Stromal cell of bone marrow (primary cell): Measurements from ENCODE around the gene MBD5.

Experiments used
- DNase-seq: peaks from one replicate; pipeline ENCODE4 v3.0.0-alpha.2; 2012; ENCODE audit warnings: low read depth

The MBD5 gene

DNA sequence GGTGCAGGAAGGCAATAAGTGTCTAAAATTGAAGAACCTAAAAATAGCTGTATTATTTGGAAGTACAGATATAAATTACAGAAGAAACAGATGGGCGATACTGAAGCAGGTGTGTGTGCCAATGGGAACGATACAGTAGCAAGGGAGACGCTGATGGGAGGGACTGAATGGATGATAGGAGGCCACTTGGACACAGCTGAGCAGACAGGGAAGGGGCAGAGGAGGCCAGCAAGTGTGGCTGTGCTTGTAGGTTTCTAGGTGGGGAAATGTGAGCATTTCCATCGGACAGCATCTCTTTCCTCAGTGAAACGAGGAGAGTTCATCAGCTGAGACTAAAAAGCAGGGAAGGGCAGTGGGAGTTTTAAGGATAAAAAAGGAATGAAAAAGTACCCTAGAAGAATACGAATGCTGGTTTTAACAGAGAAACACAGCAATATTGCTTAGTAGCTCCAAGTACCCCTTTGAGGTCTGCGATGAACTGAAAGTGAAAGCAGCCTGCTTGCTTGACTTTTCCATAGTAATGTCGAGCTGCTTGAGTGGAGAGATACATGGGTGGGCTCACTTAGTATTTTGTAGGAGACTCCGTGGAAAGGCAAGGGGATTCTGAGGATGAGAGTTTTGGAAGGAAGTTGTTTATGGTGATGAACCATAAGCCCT lies 531.9 kb downstream of the MBD5 start:
- no peak for DNase-seq

DNA sequence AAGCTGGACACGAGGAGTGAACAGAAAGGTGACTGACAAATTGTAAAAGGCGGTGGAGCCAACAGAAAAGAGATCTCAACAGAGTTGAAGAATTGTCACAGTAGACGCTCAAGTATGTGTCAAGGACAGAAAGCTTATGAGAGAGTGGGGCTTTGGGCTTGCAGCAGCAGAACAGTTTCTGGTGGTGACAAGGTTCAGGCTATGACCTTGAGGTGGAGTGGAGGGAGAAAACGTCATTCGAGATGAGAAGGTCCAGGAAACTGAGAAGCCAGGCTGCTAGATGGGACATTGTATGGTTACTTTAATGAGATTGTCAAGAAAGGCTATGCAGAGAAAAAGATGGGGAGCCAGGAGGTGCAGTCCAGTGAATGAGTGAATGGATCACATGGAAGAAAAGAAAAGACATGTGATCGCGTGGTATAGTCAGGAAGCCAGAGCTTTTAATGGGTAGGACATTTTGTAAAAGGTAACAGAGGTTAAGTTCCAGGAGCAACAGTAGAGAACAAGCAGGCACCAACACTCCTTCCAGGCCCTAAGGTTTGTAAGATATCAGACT lies 532.5 kb downstream of the MBD5 start:
- DNase-seq = no peak

DNA sequence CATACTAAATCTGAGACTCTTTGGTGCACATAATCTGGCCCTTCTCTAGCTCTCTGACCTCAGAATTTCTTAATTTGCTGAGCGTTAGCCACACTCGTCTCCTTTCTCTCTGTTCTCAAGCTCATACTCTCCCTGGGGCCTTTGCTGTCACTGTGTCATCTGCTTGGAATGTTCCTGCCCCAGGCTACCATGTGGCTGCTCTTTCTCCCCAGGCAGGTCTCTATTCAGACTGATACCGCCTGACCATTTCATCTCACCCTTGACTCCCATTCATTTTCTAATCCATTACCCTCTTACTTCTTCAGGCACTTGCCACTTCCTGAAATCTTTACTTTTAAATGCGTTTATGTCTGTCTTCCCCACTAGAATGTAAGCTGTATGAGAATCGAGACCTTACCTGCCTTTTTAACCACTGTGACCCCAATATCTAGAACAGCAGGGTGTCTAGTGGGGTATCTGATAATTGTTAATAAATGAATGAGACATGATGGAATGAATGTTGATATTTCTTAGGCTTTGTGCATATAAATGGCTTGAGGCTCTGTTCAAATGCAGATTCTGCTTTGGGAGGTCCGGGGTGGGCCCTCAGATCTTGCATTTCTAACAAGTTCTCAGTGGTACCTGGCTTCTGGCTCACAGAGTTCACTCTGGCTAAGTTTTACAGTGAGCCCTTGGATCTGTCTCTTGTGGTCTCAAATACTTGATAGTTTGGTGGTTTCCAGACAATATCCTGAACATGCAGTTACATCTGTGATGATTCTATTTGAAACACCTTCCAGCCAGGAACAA lies 533.8 kb downstream of the MBD5 start:
- no peak for DNase-seq

DNA sequence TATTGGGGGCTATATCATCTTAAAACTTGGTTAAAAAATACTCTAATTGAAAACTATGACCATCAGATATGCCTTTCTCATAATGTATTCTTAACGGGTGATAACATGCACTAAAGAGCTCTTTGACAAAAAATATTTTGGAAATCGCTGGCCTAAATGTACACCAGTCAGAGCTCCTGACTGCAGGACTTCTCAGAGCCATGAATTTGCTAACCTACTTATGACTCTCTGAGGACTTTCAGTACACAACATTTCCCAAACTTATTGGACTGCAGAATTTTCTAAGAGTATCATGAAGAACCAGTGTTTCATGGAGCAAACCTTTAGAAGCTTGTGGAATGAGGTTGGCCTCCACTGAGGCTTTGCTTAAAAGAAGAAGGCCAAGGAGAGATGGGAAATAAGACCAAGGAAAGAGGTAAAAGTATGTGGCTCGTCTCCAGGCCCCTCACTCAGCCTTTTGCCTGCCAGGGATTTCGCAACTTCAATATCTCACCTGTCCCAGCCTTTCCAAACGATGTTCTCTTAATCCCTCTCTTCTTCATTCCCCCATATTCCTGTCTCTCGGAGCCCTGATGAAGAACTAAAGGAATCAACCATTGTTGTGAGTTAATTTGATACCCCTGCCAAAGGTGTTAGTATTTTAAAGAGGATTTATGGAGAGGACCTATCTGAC lies 534.9 kb downstream of the MBD5 start:
- no peak for DNase-seq

DNA sequence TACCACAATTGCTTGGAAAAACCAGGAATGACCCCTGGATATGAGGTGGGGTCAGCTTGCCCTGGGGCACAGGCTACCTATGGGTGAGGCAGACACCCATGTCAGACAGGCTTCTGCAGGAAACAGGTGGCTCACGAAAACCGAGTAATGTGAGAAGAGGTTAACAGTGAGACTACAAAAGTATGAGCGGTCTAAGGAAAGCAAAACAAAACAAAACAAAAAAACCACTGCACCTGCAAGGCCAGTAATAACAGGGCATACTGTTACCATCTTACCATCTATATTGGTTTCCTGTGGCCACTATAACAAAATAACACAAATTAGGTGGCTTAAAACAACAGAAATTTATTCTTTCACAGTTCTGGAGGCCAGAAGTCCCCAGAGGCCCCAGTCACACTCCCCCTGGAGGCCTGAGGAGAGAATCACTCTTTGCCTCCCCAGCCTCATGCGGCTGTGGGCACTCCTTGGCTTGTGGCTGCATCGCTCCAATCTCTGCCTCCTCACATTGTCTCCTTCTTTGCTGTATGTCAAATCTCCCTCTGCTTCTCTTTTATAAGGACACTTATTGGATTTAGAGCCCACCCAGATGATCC lies 537.0 kb downstream of the MBD5 start:
- no peak for DNase-seq

DNA sequence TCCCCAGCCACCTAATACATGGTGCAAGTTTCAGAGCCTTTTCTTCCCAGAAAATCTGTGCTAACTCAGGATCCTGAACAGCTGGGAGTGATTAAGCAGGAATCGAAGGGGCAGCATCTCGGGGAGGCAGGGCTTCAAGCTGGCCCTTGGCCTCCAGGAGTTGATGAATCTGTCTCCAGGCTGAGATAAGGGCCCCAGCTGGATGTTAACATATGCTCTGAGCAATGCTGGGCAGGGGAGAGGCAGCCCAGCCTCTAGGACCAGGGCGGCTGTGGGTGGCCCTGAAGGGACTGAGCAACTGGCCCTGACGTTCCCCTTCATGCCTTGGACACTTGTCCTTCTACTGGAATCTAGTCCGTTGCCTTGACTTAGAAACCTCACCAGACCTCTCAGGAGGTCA lies 539.6 kb downstream of the MBD5 start:
- DNase-seq = no peak

DNA sequence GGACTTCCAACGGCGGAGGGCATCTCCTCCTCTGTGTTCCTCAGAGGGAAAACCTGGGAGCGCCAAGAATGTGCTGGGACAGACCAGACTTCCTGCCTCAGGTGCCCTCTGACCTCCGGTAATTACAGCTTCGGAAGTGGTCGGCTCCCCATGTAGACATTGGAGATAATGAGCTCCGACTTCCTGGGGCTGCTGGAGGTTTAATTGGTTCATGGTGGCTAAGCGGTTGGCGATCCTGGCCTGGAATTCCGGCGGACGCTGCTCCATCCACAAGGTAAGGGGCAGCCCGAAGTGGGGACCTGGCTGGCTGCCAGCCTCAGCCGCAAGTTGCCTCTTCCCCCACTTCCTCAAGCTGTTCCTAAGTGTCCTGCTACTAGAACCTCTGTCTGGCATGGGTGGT lies 540.5 kb downstream of the MBD5 start:
- no peak for DNase-seq

DNA sequence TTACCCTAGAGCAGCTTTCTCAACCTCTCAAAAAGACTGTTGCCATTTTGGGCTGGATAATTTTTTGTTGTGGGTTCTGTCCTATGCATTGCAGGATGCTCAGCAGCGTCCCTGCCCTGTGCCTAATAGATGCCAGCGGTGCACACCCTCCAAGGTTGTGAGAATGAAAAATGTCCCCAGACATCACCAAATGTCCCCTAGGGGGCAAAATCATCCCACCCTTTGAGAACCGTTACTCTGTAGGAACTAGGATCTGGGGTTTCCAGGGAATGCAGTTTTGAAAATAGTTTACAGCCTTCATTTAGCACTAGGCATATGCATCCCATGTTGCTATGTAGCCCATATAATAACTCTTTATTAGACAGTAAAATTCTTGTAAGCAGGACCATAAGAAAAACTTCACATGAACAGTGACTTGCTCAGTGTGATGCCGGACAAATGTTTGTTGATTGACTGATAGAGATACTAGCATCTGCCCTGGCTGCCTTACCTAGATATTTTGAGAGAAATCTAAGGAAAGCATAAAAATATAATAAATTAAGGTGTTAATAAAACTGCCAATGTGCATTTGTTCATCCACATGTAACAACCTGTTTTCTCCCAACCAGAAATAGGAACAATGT lies 544.5 kb downstream of the MBD5 start:
- no peak for DNase-seq
